Stimulated activated naive CD8-positive, alpha-beta T cell treated with anti-CD3 and anti-CD28 coated beads, Interleukin-15, Interleukin-2, amounts not matched to agents 100 U/mL and 50 U/mL, for 24 hours (primary cell): ENCODE data around the gene TIMP1.

Experiments
- ATAC-seq: fragments of 150-1000 bp; cut with Tn5 transposase; one replicate; pipeline ENCODE4 v1.10.0; 2021
- DNase-seq: peaks from one replicate; pipeline ENCODE4 v3.0.0; 2021

Gene TIMP1

DNA sequence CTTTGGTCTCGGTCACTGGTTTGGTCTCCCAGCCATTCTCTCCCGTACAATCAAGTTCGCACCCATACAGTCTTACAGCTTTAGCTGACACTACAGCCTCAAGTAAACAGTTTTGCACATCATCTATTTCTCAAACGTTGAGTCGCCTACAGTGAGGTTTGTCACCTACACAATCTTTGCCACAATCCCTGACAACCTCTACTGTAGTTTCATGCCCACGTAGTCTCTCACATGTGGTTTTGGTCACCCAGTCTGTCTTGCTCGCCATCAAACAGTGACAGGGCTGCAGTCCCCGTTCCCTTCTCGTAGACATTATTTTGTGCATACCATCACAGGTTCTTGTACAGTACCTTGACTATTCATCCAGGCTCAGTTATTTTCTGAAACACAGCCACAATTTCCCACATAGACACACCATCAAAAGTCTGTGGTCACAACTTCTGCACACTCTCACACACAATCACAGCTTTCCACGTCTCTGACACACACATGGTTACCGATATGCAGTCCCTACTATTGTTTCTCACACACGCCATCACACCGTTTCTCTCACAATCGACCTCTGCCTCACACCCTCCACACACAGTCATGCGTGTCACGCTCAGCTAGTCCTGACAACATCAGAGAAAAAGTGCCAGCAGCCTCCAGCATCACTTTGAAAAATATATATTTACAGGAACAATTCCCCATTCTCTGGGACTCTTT lies 52.8 kb downstream of the TIMP1 start:
- peak; percentile 80 for ATAC-seq

More for the DNA sequence above, 52.8 kb downstream of the TIMP1 start:
- DNase-seq, result peak; percentile 33
